DND-41 (cell line): ENCODE results near the gene BIRC2.

Source experiments
- ATAC-seq: fragments of 200-7000 bp; cut with Tn5 transposase; 3 replicates; pipeline ENCODE4 v1.9.1; 2021; ENCODE audit warnings: low read depth; ENCODE audit not compliant: insufficient read depth
- DNase-seq: peaks from one replicate; pipeline ENCODE4 v3.0.0-alpha.2; 2020
- H2AFZ ChIP-seq: 2 replicates; pipeline ENCODE4 v1.6.0; 2012; ENCODE audit warnings: low read depth, low read length
- H3K27ac ChIP-seq: 2 replicates; pipeline ENCODE4 v1.5.1; 2012; ENCODE audit warnings: low read length, inconsistent platforms
- H3K27me3 ChIP-seq: fragments of 200-600 bp; sonication (generic); 2 replicates; pipeline ENCODE4 v1.6.0; 2012; ENCODE audit warnings: low read length, mild to moderate bottlenecking, inconsistent platforms; ENCODE audit not compliant: insufficient read depth, poor library complexity
- H3K36me3 ChIP-seq: 2 replicates; pipeline ENCODE4 v1.5.1; 2012; ENCODE audit warnings: low read length, inconsistent platforms; ENCODE audit not compliant: insufficient read depth
- H3K4me1 ChIP-seq: 2 replicates; pipeline ENCODE4 v1.5.1; 2012; ENCODE audit warnings: mild to moderate bottlenecking, low read length; ENCODE audit not compliant: insufficient read depth
- H3K4me2 ChIP-seq: 2 replicates; pipeline ENCODE4 v1.6.0; 2012; ENCODE audit warnings: mild to moderate bottlenecking, moderate library complexity, low read length, inconsistent platforms; ENCODE audit not compliant: insufficient read depth
- H3K4me3 ChIP-seq, 2 experiments: fragments of 200-600 bp in 1 of 2; shearing (Covaris generic) in 1 of 2; 2 replicates each; pipeline ENCODE4 v1.5.1; 2012 to 2016; ENCODE audit warnings: inconsistent platforms in 2 of 2, low read length in 2 of 2, mild to moderate bottlenecking in 2 of 2, low read depth in 1 of 2, moderate library complexity in 1 of 2
- H3K79me2 ChIP-seq: 2 replicates; pipeline ENCODE4 v1.6.0; 2012; ENCODE audit warnings: low read length, inconsistent platforms; ENCODE audit not compliant: insufficient read depth
- H3K9ac ChIP-seq: 2 replicates; pipeline ENCODE4 v1.6.0; 2012; ENCODE audit warnings: low read depth, mild to moderate bottlenecking, inconsistent platforms, low read length, moderate library complexity
- H3K9me3 ChIP-seq: 2 replicates; pipeline ENCODE4 v1.5.1; 2012; ENCODE audit warnings: low read length, moderate library complexity, mild to moderate bottlenecking, inconsistent platforms; ENCODE audit not compliant: insufficient read depth, severe bottlenecking
- H4K20me1 ChIP-seq: 2 replicates; pipeline ENCODE4 v1.6.0; 2012; ENCODE audit warnings: low read length; ENCODE audit not compliant: insufficient read depth
- CTCF ChIP-seq: IDR thresholded peaks from 2 replicates; pipeline ENCODE4 v1.5.1; 2012; ENCODE audit warnings: borderline replicate concordance, low read length, moderate library complexity, mild to moderate bottlenecking; ENCODE audit not compliant: poor library complexity, severe bottlenecking; ENCODE audit errors: extremely low read depth
- EZH2 ChIP-seq: IDR thresholded peaks from 3 replicates; pipeline ENCODE4 v1.6.1; 2012; ENCODE audit warnings: borderline replicate concordance, low read depth, mild to moderate bottlenecking, moderate library complexity, low read length, inconsistent platforms; ENCODE audit not compliant: severe bottlenecking

Gene BIRC2

GRCh38 chr11:102410382-102410784, 63.4 kb downstream of the BIRC2 start:
- Histone ChIP-seq H3K27me3 (no peaks in the 10 kb centered on the region), H3K4me2 (no peak overlapping the region), H3K27ac (no peak overlapping the region), H3K9ac (no peak overlapping the region), H2AFZ (no peak overlapping the region), H3K79me2 (peaks cover 94% of the 10 kb centered on the region), H3K4me3 (no peak overlapping the region), H4K20me1 (peaks cover 71% of the 10 kb centered on the region), H3K9me3 (no peaks in the 10 kb centered on the region), H3K36me3 (peaks cover 10% of the 10 kb centered on the region), H3K4me1 (0 out of 2 replicates have a peak, but pooled peaks cover 2% of the 10 kb centered on the region)
- ATAC-seq (0 out of 3 replicates have a peak, but pooled peaks have one; percentile 33), DNase-seq (no peak)
- TF ChIP-seq EZH2 (no peak), CTCF (no peak)

- H3K9ac ChIP-seq = no peak overlapping the region
- peaks cover 67% of the 10 kb centered on the region for H4K20me1 ChIP-seq
- H3K36me3 ChIP-seq = peaks cover 10% of the 10 kb centered on the region
- no peak overlapping the region for H2AFZ ChIP-seq
- no peak overlapping the region for H3K27ac ChIP-seq
- peaks cover 94% of the 10 kb centered on the region for H3K79me2 ChIP-seq
- TF ChIP-seq EZH2 = no peak
- TF ChIP-seq CTCF = no peak
- 0 out of 2 replicates have a peak, but pooled peaks cover 4% of the 10 kb centered on the region for H3K4me1 ChIP-seq
- H3K9me3 ChIP-seq = no peaks in the 10 kb centered on the region
- no peaks in the 10 kb centered on the region for H3K27me3 ChIP-seq
- no peak overlapping the region for H3K4me3 ChIP-seq
- ATAC-seq = no peak
- no peak for DNase-seq
- no peak overlapping the region for H3K4me2 ChIP-seq
Measured at GRCh38 chr11:102411142-102411541, 64.1 kb downstream of the BIRC2 start.

GRCh38 chr11:102413497-102413896, 66.5 kb downstream of the BIRC2 start:
- H3K9me3 ChIP-seq = no peaks in the 10 kb centered on the region
- H3K36me3 ChIP-seq = 0 out of 2 replicates have a peak, but pooled peaks cover 5% of the 10 kb centered on the region
- H3K79me2 ChIP-seq = peaks cover 96% of the 10 kb centered on the region
- H3K27ac ChIP-seq = no peak overlapping the region
- no peak for TF ChIP-seq CTCF
- peaks cover 56% of the 10 kb centered on the region for H4K20me1 ChIP-seq
- 0 out of 2 replicates have a peak, but pooled peaks cover 6% of the 10 kb centered on the region for H3K4me1 ChIP-seq
- H3K27me3 ChIP-seq = no peaks in the 10 kb centered on the region
- DNase-seq (no peak), ATAC-seq (peak; percentile 67)
- no peak overlapping the region for H2AFZ ChIP-seq
- no peak overlapping the region for H3K4me2 ChIP-seq
- H3K4me3 ChIP-seq = no peak overlapping the region
- H3K9ac ChIP-seq = no peak overlapping the region

- TF ChIP-seq EZH2 = no peak
- no peak for TF ChIP-seq CTCF
- H4K20me1 ChIP-seq = peaks cover 65% of the 10 kb centered on the region
Measured at GRCh38 chr11:102414559-102414958, 67.5 kb downstream of the BIRC2 start.

More at GRCh38 chr11:102414559-102414958, 67.5 kb downstream of the BIRC2 start:
- H3K27me3 ChIP-seq = no peaks in the 10 kb centered on the region
- H3K9me3 ChIP-seq = no peaks in the 10 kb centered on the region
- H3K9ac ChIP-seq = no peak overlapping the region
- H3K4me1 ChIP-seq = 0 out of 2 replicates have a peak, but pooled peaks cover 6% of the 10 kb centered on the region
- no peak overlapping the region for H3K27ac ChIP-seq
- DNase-seq (no peak), ATAC-seq (no peak)
- no peak overlapping the region for H3K4me2 ChIP-seq
- peaks cover 98% of the 10 kb centered on the region for H3K79me2 ChIP-seq
- H3K4me3 ChIP-seq = no peak overlapping the region
- no peak overlapping the region for H2AFZ ChIP-seq
- H3K36me3 ChIP-seq = peaks cover 10% of the 10 kb centered on the region
